ENCODE data around the gene RNU1-4. TPM values are rescaled to one million over a fixed set of nuclear protein-coding genes. Genes with fewer than 3 reads are reported as not detected.
"Not testable (repeated sequence)": the region's sequence is repeated elsewhere in the genome, so short reads cannot be mapped to it uniquely, and the experiment has no call there.

RNU1-4 gene
- total RNA-seq, 2 experiments from 2014 or later = 1,390 to 1,409 TPM

- H3K9me3 Mint-ChIP-seq; POLR2A ChIA-PET; H3K4me1 Mint-ChIP-seq (ENCODE audit: low read depth); H3K36me3 Mint-ChIP-seq; intact Hi-C loops (cut with micrococcal nuclease); H3K27ac Mint-ChIP-seq; CTCF ChIA-PET; H3K4me3 Mint-ChIP-seq; DNase-seq; H3K27me3 Mint-ChIP-seq: not testable (repeated sequence)
These were observed 44.6 kb downstream of the RNU1-4 start for GRCh38 chr1:16784955-16785354.

- H3K4me3 Mint-ChIP-seq, POLR2A ChIA-PET, DNase-seq: not testable (repeated sequence)
These were observed 46.0 kb downstream of the RNU1-4 start for GRCh38 chr1:16786362-16786761.

GRCh38 chr1:16787175-16787574 lies 46.9 kb downstream of the RNU1-4 start:
- CTCF ChIA-PET; intact Hi-C loops (cut with micrococcal nuclease); H3K27me3 Mint-ChIP-seq; H3K36me3 Mint-ChIP-seq; H3K9me3 Mint-ChIP-seq; H3K4me1 Mint-ChIP-seq (ENCODE audit: low read depth); H3K27ac Mint-ChIP-seq; H3K4me3 Mint-ChIP-seq; POLR2A ChIA-PET; DNase-seq: not testable (repeated sequence)

More at GRCh38 chr1:16786362-16786761, 46.0 kb downstream of the RNU1-4 start:
- H3K27me3 Mint-ChIP-seq; H3K27ac Mint-ChIP-seq; intact Hi-C loops (cut with micrococcal nuclease); H3K36me3 Mint-ChIP-seq; CTCF ChIA-PET; H3K4me1 Mint-ChIP-seq (ENCODE audit: low read depth); H3K9me3 Mint-ChIP-seq: not testable (repeated sequence)

- H3K4me3 Mint-ChIP-seq; H3K9me3 Mint-ChIP-seq; intact Hi-C loops (cut with micrococcal nuclease); H3K27me3 Mint-ChIP-seq; H3K27ac Mint-ChIP-seq; POLR2A ChIA-PET; H3K36me3 Mint-ChIP-seq; CTCF ChIA-PET; H3K4me1 Mint-ChIP-seq (ENCODE audit: low read depth); DNase-seq: not testable (repeated sequence)
These were observed 47.4 kb downstream of the RNU1-4 start for GRCh38 chr1:16787711-16788110.

Other genes starting within 250 kb of the RNU1-4 start
- 1,000 to 10,000 TPM; 1,390 to 1,409 TPM for gene RNU1-1, start 226.2 kb upstream of the RNU1-4 start, total RNA-seq
- 1 to 10 TPM; 1.9 to 2.4 TPM for gene NBPF1, start 127.0 kb upstream of the RNU1-4 start, total RNA-seq
- 1,000 to 10,000 TPM; 1,390 to 1,409 TPM for gene RNU1-3, start 73.6 kb upstream of the RNU1-4 start, total RNA-seq
- 1,000 to 10,000 TPM; 1,390 to 1,409 TPM for gene RNU1-2, start 155.5 kb downstream of the RNU1-4 start, total RNA-seq
- 10 to 100 TPM; 15.9 to 18.7 TPM for gene CROCC, start 181.4 kb downstream of the RNU1-4 start, total RNA-seq
- gene MFAP2, start 240.1 kb downstream of the RNU1-4 start, total RNA-seq = not detected

All from activated CD4-positive, alpha-beta memory T cell treated with anti-CD3 and anti-CD28 coated beads for 36 hours (primary cell).